ENCODE data around the gene SNX5. TPM values are rescaled to one million over a fixed set of nuclear protein-coding genes. Genes with fewer than 3 reads are reported as not detected.

SNX5 gene
- total RNA-seq, 1 experiment from 2014 or later: 159 TPM

GRCh38 chr20:17999566-17999965 is 31.0 kb upstream of the SNX5 start:
- H3K36me3 ChIP-seq (ENCODE audit: control insufficient read depth in 1 of 2, insufficient read depth in 2 of 2, low read length in 2 of 2): no peaks in the 10 kb centered on the region
- intact Hi-C loops (cut with micrococcal nuclease): loop anchor here (5.0 to 10.0 kb wide), 3 partner anchors 275 to 465 kb away; partner anchors contain the start of gene BFSP1
- RAD21 ChIA-PET (ENCODE audit: low non-redundant PET in 1 of 2, low total read pairs in 2 of 2, uncharacterized antibody in 2 of 2, unreplicated experiment in 2 of 2): no interaction called here
- TF ChIP-seq REST (IDR thresholded peaks at IDR 0.05; ENCODE audit: low read depth): no peak
- no peak for TF ChIP-seq ATF3 (IDR thresholded peaks at IDR 0.05)
- no peak for TF ChIP-seq EZH2phosphoT487 (IDR thresholded peaks at IDR 0.05; ENCODE audit: borderline replicate concordance)
- no peak for TF ChIP-seq EZH2 (IDR thresholded peaks at IDR 0.05)
- no peak for TF ChIP-seq MAX (IDR thresholded peaks at IDR 0.05)
- no peak for TF ChIP-seq TCF7L2 (IDR thresholded peaks at IDR 0.05; ENCODE audit: borderline replicate concordance, extremely low read depth, insufficient read depth, insufficient read length)
- TF ChIP-seq RAD21 (IDR thresholded peaks at IDR 0.05; ENCODE audit: low read depth): no peak
- TF ChIP-seq SP1 (IDR thresholded peaks at IDR 0.05; ENCODE audit: low read depth): no peak
- ATAC-seq (no peak), DNase-seq (ENCODE audit: low read depth, low spot score) (no peak)
- H3K4me3 ChIP-seq (replicated peaks in 1 of 2; ENCODE audit: low read depth in 1 of 2, low read length in 2 of 2): no peak overlapping the region
- H3K9ac ChIP-seq (ENCODE audit: low read length): no peak overlapping the region
- H3K4me2 ChIP-seq (ENCODE audit: low read length): no peak overlapping the region
- CTCF ChIA-PET: no interaction called here
- H3K27ac ChIP-seq (ENCODE audit: low read depth, low read length): no peak overlapping the region
- H4K20me1 ChIP-seq (ENCODE audit: insufficient read depth): no peaks in the 10 kb centered on the region
- POLR2A ChIA-PET: no interaction called here
- H3K4me1 ChIP-seq (ENCODE audit: control insufficient read depth in 1 of 2, insufficient read depth in 2 of 2, low read length in 2 of 2): peaks cover 0 to 3% of the 10 kb centered on the region in 2 experiments; a peak in 2 of 4 replicates
- H3K9me3 ChIP-seq (ENCODE audit: control insufficient read depth in 1 of 2, insufficient read depth in 1 of 2, low read depth in 1 of 2, low read length in 2 of 2): no peaks in the 10 kb centered on the region
- no TSS peak for BruUV-seq (replicated peaks)
- no peak overlapping the region for H2AFZ ChIP-seq (ENCODE audit: low read depth, low read length, poor library complexity, severe bottlenecking)
- H3K27me3 ChIP-seq (ENCODE audit: insufficient read depth, low read length): no peaks in the 10 kb centered on the region
- no peaks in the 10 kb centered on the region for H3K79me2 ChIP-seq (ENCODE audit: insufficient read depth, low read length)
- H3K9me2 ChIP-seq (ENCODE audit: insufficient read depth): no peaks in the 10 kb centered on the region

Measured in HCT116 (cell line).